Lower leg skin (tissue), 3 donors: Measurements from ENCODE around the gene TSPEAR.

Source experiments
- CTCF ChIP-seq, 3 donors: fragments of 450-650 bp; IDR thresholded peaks; one replicate each; pipeline ENCODE4 v1.5.1; 2016; ENCODE audit warnings: antibody characterized with exemption in 3 of 3, mild to moderate bottlenecking in 3 of 3, moderate library complexity in 2 of 3
- POLR2A ChIP-seq, 2 donors: fragments of 450-650 bp; IDR thresholded peaks; one replicate each; pipeline ENCODE4 v1.6.1; 2016 to 2017; ENCODE audit warnings: antibody characterized with exemption in 2 of 2, mild to moderate bottlenecking in 1 of 2, moderate library complexity in 1 of 2

GRCh38 chr21:44749116-44749758 lies 37.9 kb upstream of the TSPEAR start:
- no peak for TF ChIP-seq CTCF (IDR thresholded peaks at IDR 0.05)
- no peak for TF ChIP-seq POLR2A (IDR thresholded peaks at IDR 0.05)
